A549 (cell line): Measurements from ENCODE around the gene PKHD1.

Experiments
- ATOH8 ChIP-seq: fragments of 250-450 bp; sonication (Bioruptor Pico); IDR thresholded peaks from 2 replicates; pipeline ENCODE4 v1.5.0; 2020; ENCODE audit warnings: low read depth, mild to moderate bottlenecking, moderate library complexity
- CBX8 ChIP-seq: fragments of 200-600 bp; sonication (generic); IDR thresholded peaks from 2 replicates; pipeline ENCODE4 v1.6.1; 2016
- CEBPB ChIP-seq, 2 experiments: fragments of >200 bp in 1 of 2; sonication (Bioruptor Twin) in 1 of 2; formaldehyde crosslinking in 1 of 2; IDR thresholded peaks; 2 replicates each; pipeline ENCODE4 v1.6.1; 2012 to 2016
- CTCF ChIP-seq: fragments of >200 bp; sonication (Bioruptor Twin); formaldehyde crosslinking; IDR thresholded peaks from 3 replicates; pipeline ENCODE4 v1.5.1; 2016
- GATA3 ChIP-seq: IDR thresholded peaks from 2 replicates; pipeline ENCODE4 v1.6.1; 2012; ENCODE audit warnings: borderline replicate concordance
- KDM1A ChIP-seq: fragments of 200-600 bp; sonication (generic); IDR thresholded peaks from 2 replicates; pipeline ENCODE4 v1.6.1; 2016; ENCODE audit warnings: low read depth, mild to moderate bottlenecking
- MAFK ChIP-seq: fragments of 450-650 bp; IDR thresholded peaks from 2 replicates; pipeline ENCODE4 v1.6.1; 2014; ENCODE audit not compliant: partially characterized antibody
- MAZ ChIP-seq: fragments of 150-350 bp; IDR thresholded peaks from 2 replicates; pipeline ENCODE4 v1.6.1; 2014; ENCODE audit warnings: antibody characterized with exemption, low read depth, low read length, borderline replicate concordance
- MYC ChIP-seq: IDR thresholded peaks from 2 replicates; pipeline ENCODE4 v1.6.1; 2012; ENCODE audit warnings: mild to moderate bottlenecking, inconsistent platforms, low read length, improper control_type of control experiment, borderline replicate concordance
- POLR2A ChIP-seq: IDR thresholded peaks from 2 replicates; pipeline ENCODE4 v1.6.1; 2012; ENCODE audit warnings: mild to moderate bottlenecking, low read length
- RCOR1 ChIP-seq: fragments of 150-350 bp; IDR thresholded peaks from 2 replicates; pipeline ENCODE4 v1.6.1; 2014; ENCODE audit warnings: antibody characterized with exemption, low read length, low read depth
- SMC3 ChIP-seq: fragments of >200 bp; sonication (Bioruptor Twin); formaldehyde crosslinking; IDR thresholded peaks from 3 replicates; pipeline ENCODE4 v1.6.1; 2018; ENCODE audit warnings: inconsistent platforms
- SREBF2 ChIP-seq: fragments of 450-650 bp; IDR thresholded peaks from 2 replicates; pipeline ENCODE4 v1.6.1; 2014; ENCODE audit warnings: mild to moderate bottlenecking, moderate library complexity
- TP53 ChIP-seq: fragments of 250-450 bp; sonication (Bioruptor Pico); IDR thresholded peaks from 2 replicates; pipeline ENCODE4 v1.5.0; 2021; ENCODE audit warnings: mild to moderate bottlenecking, moderate library complexity

- TF ChIP-seq CTCF (no peak), GATA3 (no peak), CEBPB (IDR thresholded peaks at IDR 0.05) (no peak), CBX8 (no peak), POLR2A (no peak), SMC3 (no peak), ATOH8 (CRISPR knock-in tag) (no peak), MAZ (no peak), MAFK (no peak), KDM1A (no peak), SREBF2 (no peak), MYC (no peak), RCOR1 (no peak), TP53 (no peak)
Measured at GRCh38 chr6:52115891-52116604, 28.6 kb upstream of the PKHD1 start.
